H9 (cell line): ENCODE measurements around the gene SULF2. TPM values are rescaled to one million over a fixed set of nuclear protein-coding genes. Genes with fewer than 3 reads are reported as not detected.

Source experiments
- DNase-seq: peaks from one replicate; pipeline ENCODE4 v3.0.0-alpha.2; 2017
- H2AFZ ChIP-seq: one replicate; pipeline ENCODE4 v1.6.1; 2013; ENCODE audit warnings: mild to moderate bottlenecking, low read length, control low read depth, moderate library complexity
- H2AK5ac ChIP-seq: 2 replicates; pipeline ENCODE4 v1.6.1; 2013; ENCODE audit warnings: low read length, control low read depth, mixed read lengths; ENCODE audit not compliant: insufficient read length
- H2BK120ac ChIP-seq: one replicate; pipeline ENCODE4 v1.6.1; 2013; ENCODE audit warnings: low read depth, mild to moderate bottlenecking, low read length, control low read depth, inconsistent platforms; ENCODE audit not compliant: poor library complexity, severe bottlenecking
- H2BK12ac ChIP-seq: 2 replicates; pipeline ENCODE4 v1.6.1; 2013; ENCODE audit warnings: low read length, control low read depth, mixed read lengths, low read depth; ENCODE audit not compliant: insufficient read length
- H2BK15ac ChIP-seq: 2 replicates; pipeline ENCODE4 v1.6.1; 2013; ENCODE audit warnings: low read depth, low read length, control low read depth
- H2BK20ac ChIP-seq: one replicate; pipeline ENCODE4 v1.6.1; 2013; ENCODE audit warnings: low read depth, mild to moderate bottlenecking, low read length, control low read depth, inconsistent platforms; ENCODE audit not compliant: poor library complexity, severe bottlenecking
- H2BK5ac ChIP-seq: 2 replicates; pipeline ENCODE4 v1.6.1; 2013; ENCODE audit warnings: low read length, control low read depth, mixed read lengths; ENCODE audit not compliant: insufficient read length
- H3K14ac ChIP-seq: 2 replicates; pipeline ENCODE4 v1.6.1; 2013; ENCODE audit warnings: low read length, control low read depth; ENCODE audit not compliant: insufficient read depth
- H3K18ac ChIP-seq: 2 replicates; pipeline ENCODE4 v1.6.1; 2013; ENCODE audit warnings: low read depth, mild to moderate bottlenecking, mixed read lengths, low read length, control low read depth; ENCODE audit not compliant: insufficient read length
- H3K23ac ChIP-seq: 2 replicates; pipeline ENCODE4 v1.6.1; 2013; ENCODE audit warnings: low read length, control low read depth, mixed read lengths, low read depth; ENCODE audit not compliant: insufficient read length
- H3K23me2 ChIP-seq: 2 replicates; pipeline ENCODE4 v1.6.1; 2013; ENCODE audit warnings: low read depth, mild to moderate bottlenecking, mixed read lengths, low read length, control low read depth; ENCODE audit not compliant: insufficient read length, poor library complexity, severe bottlenecking
- H3K27ac ChIP-seq: 2 replicates; pipeline ENCODE4 v1.5.1; 2013; ENCODE audit warnings: low read length, control low read depth, mixed read lengths, low read depth; ENCODE audit not compliant: insufficient read length
- H3K27me3 ChIP-seq: 2 replicates; pipeline ENCODE4 v1.6.1; 2013; ENCODE audit warnings: low read length, control low read depth, inconsistent platforms; ENCODE audit not compliant: insufficient read depth
- H3K4ac ChIP-seq: 2 replicates; pipeline ENCODE4 v1.6.1; 2013; ENCODE audit warnings: low read depth, mild to moderate bottlenecking, control low read depth, inconsistent platforms, low read length, moderate library complexity
- H3K4me1 ChIP-seq: 2 replicates; pipeline ENCODE4 v1.6.1; 2013; ENCODE audit warnings: low read length, control low read depth, inconsistent platforms; ENCODE audit not compliant: insufficient read depth
- H3K4me2 ChIP-seq: 2 replicates; pipeline ENCODE4 v1.6.1; 2013; ENCODE audit warnings: low read length, control low read depth, mixed read lengths; ENCODE audit not compliant: insufficient read length, insufficient read depth
- H3K56ac ChIP-seq: 2 replicates; pipeline ENCODE4 v1.6.1; 2013; ENCODE audit warnings: low read depth, mild to moderate bottlenecking, mixed read lengths, low read length, control low read depth; ENCODE audit not compliant: insufficient read length
- H3K79me1 ChIP-seq: 2 replicates; pipeline ENCODE4 v1.6.1; 2013; ENCODE audit warnings: low read depth, mild to moderate bottlenecking, moderate library complexity, low read length, control low read depth, inconsistent platforms; ENCODE audit not compliant: insufficient read depth, poor library complexity, severe bottlenecking
- H3K79me2 ChIP-seq: 2 replicates; pipeline ENCODE4 v1.6.1; 2013; ENCODE audit warnings: low read length, control low read depth, inconsistent platforms; ENCODE audit not compliant: insufficient read depth
- H3K9ac ChIP-seq: 2 replicates; pipeline ENCODE4 v1.6.1; 2013; ENCODE audit warnings: low read length, control low read depth, mixed read lengths; ENCODE audit not compliant: insufficient read length; ENCODE audit errors: extremely low read depth
- H3K9me3 ChIP-seq: one replicate; pipeline ENCODE4 v1.6.1; 2013; ENCODE audit warnings: low read depth, low read length, inconsistent platforms; ENCODE audit not compliant: control insufficient read depth
- H3T11ph ChIP-seq: one replicate; pipeline ENCODE4 v1.6.1; 2013; ENCODE audit warnings: mild to moderate bottlenecking, low read length, control low read depth, inconsistent platforms
- H4K20me1 ChIP-seq: one replicate; pipeline ENCODE4 v1.6.1; 2013; ENCODE audit not compliant: control insufficient read depth, insufficient read length, insufficient read depth
- H4K5ac ChIP-seq: 2 replicates; pipeline ENCODE4 v1.6.1; 2013; ENCODE audit warnings: low read depth, mild to moderate bottlenecking, mixed read lengths, low read length, control low read depth; ENCODE audit not compliant: insufficient read length
- H4K8ac ChIP-seq: replicated peaks from 2 replicates; pipeline ENCODE4 v1.6.1; 2013; ENCODE audit warnings: low read length, control low read depth, mixed read lengths, low read depth; ENCODE audit not compliant: insufficient read length
- H4K91ac ChIP-seq: 2 replicates; pipeline ENCODE4 v1.6.1; 2013; ENCODE audit warnings: low read depth, mild to moderate bottlenecking, moderate library complexity, mixed read lengths, low read length, control low read depth; ENCODE audit not compliant: insufficient read length
- H3K27ac Mint-ChIP-seq, 3 experiments: 2 replicates in 2 of 3; 3 replicates in 1 of 3; pipeline ENCODE4 v1.8.0; 2020 to 2021; ENCODE audit warnings: mixed read lengths in 3 of 3, mild to moderate bottlenecking in 1 of 3, moderate library complexity in 1 of 3
- H3K27me3 Mint-ChIP-seq: 2 replicates; pipeline ENCODE4 v1.8.0; 2021; ENCODE audit warnings: low read depth, mild to moderate bottlenecking, moderate library complexity, mixed read lengths
- H3K36me3 Mint-ChIP-seq, 3 experiments: 2 replicates in 2 of 3; 3 replicates in 1 of 3; pipeline ENCODE4 v1.8.0; 2020 to 2021; ENCODE audit warnings: low read depth in 3 of 3, mixed read lengths in 3 of 3; ENCODE audit not compliant: insufficient read depth in 1 of 3
- H3K4me1 Mint-ChIP-seq, 2 experiments: 2 replicates each; pipeline ENCODE4 v1.8.0; 2020; ENCODE audit warnings: mixed read lengths in 2 of 2
- H3K4me3 Mint-ChIP-seq, 2 experiments: 2 replicates in 1 of 2; 3 replicates in 1 of 2; pipeline ENCODE4 v1.8.0; 2020 to 2021; ENCODE audit warnings: mild to moderate bottlenecking in 2 of 2, mixed read lengths in 2 of 2, moderate library complexity in 1 of 2
- H3K9me3 Mint-ChIP-seq, 2 experiments: 2 replicates in 1 of 2; 3 replicates in 1 of 2; pipeline ENCODE4 v1.8.0; 2020; ENCODE audit warnings: mild to moderate bottlenecking in 2 of 2, mixed read lengths in 2 of 2, moderate library complexity in 1 of 2
- WGBS: extraction: QIAGEN DNeasy Blood & Tissue Kit; methylation state at CpG from one replicate; pipeline ENCODE4 v1.1.7; 2013; ENCODE audit warnings: missing lambda C conversion rate, low lambda C conversion rate, mixed read lengths; ENCODE audit not compliant: insufficient read length; ENCODE audit errors: extremely low coverage; 5-methylcytosine and 5-hydroxymethylcytosine counted together
- total RNA-seq: library from RNA; stranded (reverse); gene quantifications from 2 replicates; pipeline ENCODE4 v1.2.1, GENCODE V29; 2021
- TF ChIP-seq, protein P1 (sequence below): fragments of 200-600 bp; sonication (generic); conservative IDR thresholded peaks from 3 replicates; pipeline ENCODE4 v1.8.0; 2021; ENCODE audit warnings: antibody characterized with exemption, mild to moderate bottlenecking

The SULF2 gene
- total RNA-seq, 1 experiment from 2014 or later = 31.2 TPM

- no peaks in the 10 kb centered on the region for H3K9me3 ChIP-seq
These were observed 104.3 kb downstream of the SULF2 start for GRCh38 chr20:47680804-47681529.

More at GRCh38 chr20:47680804-47681529, 104.3 kb downstream of the SULF2 start:
- H3K9ac ChIP-seq = no peak overlapping the region
- H3K4me2 ChIP-seq = no peak overlapping the region
- no peak overlapping the region for H2BK12ac ChIP-seq
- Mint-ChIP-seq H3K36me3 (peaks cover 0 to 4% (median 4%) of the 10 kb centered on the region in 3 experiments; a peak in 3 of 7 replicates), H3K27me3 (no peaks in the 10 kb centered on the region; the same call in 1 of the 2 replicates), H3K27ac (no peak overlapping the region), H3K4me1 (peaks cover 2 to 12% of the 10 kb centered on the region in 2 experiments), H3K4me3 (no peak overlapping the region), H3K9me3 (no peaks in the 10 kb centered on the region)
- no peak overlapping the region for H3K4ac ChIP-seq
- no CpG with 5 or more reads among the region's 6 CpGs for WGBS
- H3K4me1 ChIP-seq = no peaks in the 10 kb centered on the region
- H4K5ac ChIP-seq = no peak overlapping the region
- no peak overlapping the region for H2BK15ac ChIP-seq
- no peak overlapping the region for H2AK5ac ChIP-seq
- H2BK120ac ChIP-seq = no peak overlapping the region
- no peaks in the 10 kb centered on the region for H3K23me2 ChIP-seq
- H2BK20ac ChIP-seq = no peak overlapping the region
- no peak overlapping the region for H3T11ph ChIP-seq
- H4K8ac ChIP-seq = no peak overlapping the region
- H4K20me1 ChIP-seq = no peaks in the 10 kb centered on the region
- no peak overlapping the region for H3K23ac ChIP-seq
- H2AFZ ChIP-seq = no peak overlapping the region
- H3K79me2 ChIP-seq = no peaks in the 10 kb centered on the region
- no peak overlapping the region for H3K56ac ChIP-seq
- no peak overlapping the region for H3K14ac ChIP-seq
- H3K79me1 ChIP-seq = no peaks in the 10 kb centered on the region
- no peak for DNase-seq
- TF ChIP-seq, protein P1, sequence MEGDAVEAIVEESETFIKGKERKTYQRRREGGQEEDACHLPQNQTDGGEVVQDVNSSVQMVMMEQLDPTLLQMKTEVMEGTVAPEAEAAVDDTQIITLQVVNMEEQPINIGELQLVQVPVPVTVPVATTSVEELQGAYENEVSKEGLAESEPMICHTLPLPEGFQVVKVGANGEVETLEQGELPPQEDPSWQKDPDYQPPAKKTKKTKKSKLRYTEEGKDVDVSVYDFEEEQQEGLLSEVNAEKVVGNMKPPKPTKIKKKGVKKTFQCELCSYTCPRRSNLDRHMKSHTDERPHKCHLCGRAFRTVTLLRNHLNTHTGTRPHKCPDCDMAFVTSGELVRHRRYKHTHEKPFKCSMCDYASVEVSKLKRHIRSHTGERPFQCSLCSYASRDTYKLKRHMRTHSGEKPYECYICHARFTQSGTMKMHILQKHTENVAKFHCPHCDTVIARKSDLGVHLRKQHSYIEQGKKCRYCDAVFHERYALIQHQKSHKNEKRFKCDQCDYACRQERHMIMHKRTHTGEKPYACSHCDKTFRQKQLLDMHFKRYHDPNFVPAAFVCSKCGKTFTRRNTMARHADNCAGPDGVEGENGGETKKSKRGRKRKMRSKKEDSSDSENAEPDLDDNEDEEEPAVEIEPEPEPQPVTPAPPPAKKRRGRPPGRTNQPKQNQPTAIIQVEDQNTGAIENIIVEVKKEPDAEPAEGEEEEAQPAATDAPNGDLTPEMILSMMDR = no peak
- H4K91ac ChIP-seq = no peak overlapping the region
- no peak overlapping the region for H2BK5ac ChIP-seq
- H3K27me3 ChIP-seq = no peaks in the 10 kb centered on the region
- H3K27ac ChIP-seq = no peak overlapping the region
- H3K18ac ChIP-seq = no peak overlapping the region
